HS-27A (cell line): ENCODE measurements around the gene MFSD12.

Experiments
- DNase-seq: peaks from one replicate; pipeline ENCODE4 v3.0.0-alpha.2; 2012; ENCODE audit warnings: low read depth, missing footprints

MFSD12 gene

GRCh38 chr19:3557461-3558248 is at the start of gene MFSD12:
TSS of gene MFSD12 (minus strand) at chr19:3557586. CDS start at chr19:3557403, 183 bp downstream.
- peak; percentile 56 for DNase-seq

- DNase-seq = no peak
Measured at GRCh38 chr19:3606690-3607289, 49.4 kb upstream of the MFSD12 start, which contains the start of gene TBXA2R. TSS of gene TBXA2R (minus strand) at chr19:3606875. CDS start at chr19:3600634, 6,241 bp downstream.

- DNase-seq = no peak
Measured at GRCh38 chr19:3606174-3606689, 48.8 kb upstream of the MFSD12 start.

- DNase-seq = no peak
Measured at GRCh38 chr19:3605770-3606169, 48.4 kb upstream of the MFSD12 start.

- no peak for DNase-seq
Measured at GRCh38 chr19:3605361-3605760, 48.0 kb upstream of the MFSD12 start.

GRCh38 chr19:3604987-3605343 is 47.6 kb upstream of the MFSD12 start:
- DNase-seq = no peak

- DNase-seq = no peak
Measured at GRCh38 chr19:3604227-3604986, 47.0 kb upstream of the MFSD12 start.

- DNase-seq = no peak
Measured at GRCh38 chr19:3603121-3603811, 45.9 kb upstream of the MFSD12 start.

- DNase-seq = no peak
Measured at GRCh38 chr19:3601021-3601420, 43.6 kb upstream of the MFSD12 start.

GRCh38 chr19:3599776-3600187 is 42.4 kb upstream of the MFSD12 start:
- no peak for DNase-seq

- DNase-seq = no peak
Measured at GRCh38 chr19:3595521-3596061, 38.2 kb upstream of the MFSD12 start.

GRCh38 chr19:3593156-3593555 is 35.8 kb upstream of the MFSD12 start:
- no peak for DNase-seq

- DNase-seq = no peak
Measured at GRCh38 chr19:3591876-3592613, 34.7 kb upstream of the MFSD12 start.

- DNase-seq = no peak
Measured at GRCh38 chr19:3590991-3591659, 33.7 kb upstream of the MFSD12 start.

GRCh38 chr19:3589949-3590348 is 32.6 kb upstream of the MFSD12 start:
- no peak for DNase-seq

- DNase-seq = no peak
Measured at GRCh38 chr19:3589439-3589838, 32.1 kb upstream of the MFSD12 start.

- DNase-seq = no peak
Measured at GRCh38 chr19:3586707-3587346, 29.4 kb upstream of the MFSD12 start.

- DNase-seq = no peak
Measured at GRCh38 chr19:3586127-3586626, 28.8 kb upstream of the MFSD12 start.

- DNase-seq = no peak
Measured at GRCh38 chr19:3585301-3586126, 28.1 kb upstream of the MFSD12 start, which contains the start of gene GIPC3. TSS of gene GIPC3 (plus strand) at chr19:3585478. CDS start at chr19:3585598, 120 bp downstream.
